Neural cell (in vitro differentiated cells): ENCODE results near the gene SMAD4. TPM values are rescaled to one million over a fixed set of nuclear protein-coding genes. Genes with fewer than 3 reads are reported as not detected.

ENCODE experiments used
- H2AFZ ChIP-seq: fragments of 200-600, 300-800 bp; sonication (generic), shearing (Covaris generic); 2 replicates; pipeline ENCODE4 v1.6.0; 2014; ENCODE audit warnings: low read depth, mild to moderate bottlenecking, antibody characterized with exemption, low read length, moderate library complexity
- H3F3A ChIP-seq: fragments of 200-600 bp; shearing (Covaris generic); 2 replicates; pipeline ENCODE4 v1.6.1; 2016; ENCODE audit warnings: mild to moderate bottlenecking, moderate library complexity, mixed read lengths, antibody characterized with exemption, low read length; ENCODE audit not compliant: insufficient read depth, poor library complexity, severe bottlenecking
- H3K27ac ChIP-seq: fragments of 200-600, 300-800 bp; sonication (generic), shearing (Covaris generic); 2 replicates; pipeline ENCODE4 v1.5.1; 2014; ENCODE audit warnings: mild to moderate bottlenecking, low read length, moderate library complexity
- H3K27me3 ChIP-seq: fragments of 300-800, 200-600 bp; sonication (generic), shearing (Covaris generic); 2 replicates; pipeline ENCODE4 v1.6.0; 2014; ENCODE audit warnings: mild to moderate bottlenecking, low read depth, low read length, moderate library complexity; ENCODE audit not compliant: insufficient read depth
- H3K36me3 ChIP-seq: fragments of 300-800, 200-600 bp; sonication (generic), shearing (Covaris generic); 2 replicates; pipeline ENCODE4 v1.5.1; 2014; ENCODE audit warnings: mild to moderate bottlenecking, antibody characterized with exemption, low read length, moderate library complexity; ENCODE audit not compliant: insufficient read depth
- H3K4me2 ChIP-seq: fragments of 300-800, 200-600 bp; sonication (generic), shearing (Covaris generic); 2 replicates; pipeline ENCODE4 v1.6.0; 2014; ENCODE audit warnings: mild to moderate bottlenecking, low read length
- H3K4me3 ChIP-seq: fragments of 300-800, 200-600 bp; sonication (generic), shearing (Covaris generic); 2 replicates; pipeline ENCODE4 v1.5.1; 2014; ENCODE audit warnings: mild to moderate bottlenecking, low read length, moderate library complexity
- H3K79me2 ChIP-seq: fragments of 200-600 bp; shearing (Covaris generic); replicated peaks from 2 replicates; pipeline ENCODE4 v1.6.0; 2014; ENCODE audit warnings: mild to moderate bottlenecking, low read length, moderate library complexity; ENCODE audit not compliant: insufficient read depth
- H3K9ac ChIP-seq: fragments of 300-800, 200-600 bp; sonication (generic), shearing (Covaris generic); 2 replicates; pipeline ENCODE4 v1.6.1; 2016; ENCODE audit warnings: mild to moderate bottlenecking, low read length, mixed read lengths
- H3K9me2 ChIP-seq: fragments of 200-600 bp; shearing (Covaris generic); 2 replicates; pipeline ENCODE4 v1.6.1; 2016; ENCODE audit warnings: mild to moderate bottlenecking, low read length, mixed read lengths; ENCODE audit not compliant: insufficient read depth
- H3K9me3 ChIP-seq: fragments of 200-600, 300-800 bp; sonication (generic), shearing (Covaris generic); 2 replicates; pipeline ENCODE4 v1.6.1; 2016; ENCODE audit warnings: mild to moderate bottlenecking, mixed run types, low read length, moderate library complexity, mixed read lengths
- H4K20me1 ChIP-seq: fragments of 200-600 bp; shearing (Covaris generic); 2 replicates; pipeline ENCODE4 v1.6.1; 2016; ENCODE audit warnings: mild to moderate bottlenecking, mixed run types; ENCODE audit not compliant: insufficient read depth
- CTCF ChIP-seq: fragments of 450-650 bp; IDR thresholded peaks from 2 replicates; pipeline ENCODE4 v1.5.1; 2014; ENCODE audit warnings: antibody characterized with exemption, mild to moderate bottlenecking, moderate library complexity; ENCODE audit not compliant: poor library complexity, severe bottlenecking
- EP300 ChIP-seq: fragments of 450-650 bp; conservative IDR thresholded peaks from 2 replicates; pipeline ENCODE4 v1.6.1; 2014; ENCODE audit warnings: antibody characterized with exemption, mild to moderate bottlenecking, moderate library complexity; ENCODE audit not compliant: poor library complexity, severe bottlenecking
- EZH2 ChIP-seq: fragments of 200-600, 300-800 bp; shearing (Covaris generic), sonication (generic); IDR thresholded peaks from 2 replicates; pipeline ENCODE4 v1.6.1; 2014; ENCODE audit warnings: antibody characterized with exemption, low read length, borderline replicate concordance, mild to moderate bottlenecking; ENCODE audit not compliant: insufficient read depth, poor library complexity, severe bottlenecking
- MXI1 ChIP-seq: fragments of 450-650 bp; conservative IDR thresholded peaks from 2 replicates; pipeline ENCODE4 v1.6.1; 2014; ENCODE audit warnings: antibody characterized with exemption, mild to moderate bottlenecking; ENCODE audit not compliant: poor library complexity, severe bottlenecking
- POLR2AphosphoS5 ChIP-seq: IDR thresholded peaks from 2 replicates; pipeline ENCODE4 v1.6.1; 2012
- RAD21 ChIP-seq: fragments of 450-650 bp; conservative IDR thresholded peaks from 2 replicates; pipeline ENCODE4 v1.6.1; 2014; ENCODE audit warnings: antibody characterized with exemption, mild to moderate bottlenecking, moderate library complexity
- SMC3 ChIP-seq: fragments of 450-650 bp; conservative IDR thresholded peaks from 2 replicates; pipeline ENCODE4 v1.6.1; 2014; ENCODE audit warnings: antibody characterized with exemption, mild to moderate bottlenecking, moderate library complexity; ENCODE audit not compliant: poor library complexity
- TAF1 ChIP-seq: IDR thresholded peaks from 2 replicates; pipeline ENCODE4 v1.6.1; 2012; ENCODE audit warnings: low read depth
- polyA plus RNA-seq: library from polyadenylated mRNA; depleted of rRNA; stranded (reverse); fragments of >200 nt; gene quantifications from 2 replicates; pipeline ENCODE4 v1.2.3, GENCODE V29; 2014
- TF ChIP-seq, protein P1 (sequence below): IDR thresholded peaks from 2 replicates; pipeline ENCODE4 v1.6.1; 2012; ENCODE audit warnings: borderline replicate concordance

Gene SMAD4
- polyA plus RNA-seq, 1 donor from 2014 or later: 40.2 TPM

DNA sequence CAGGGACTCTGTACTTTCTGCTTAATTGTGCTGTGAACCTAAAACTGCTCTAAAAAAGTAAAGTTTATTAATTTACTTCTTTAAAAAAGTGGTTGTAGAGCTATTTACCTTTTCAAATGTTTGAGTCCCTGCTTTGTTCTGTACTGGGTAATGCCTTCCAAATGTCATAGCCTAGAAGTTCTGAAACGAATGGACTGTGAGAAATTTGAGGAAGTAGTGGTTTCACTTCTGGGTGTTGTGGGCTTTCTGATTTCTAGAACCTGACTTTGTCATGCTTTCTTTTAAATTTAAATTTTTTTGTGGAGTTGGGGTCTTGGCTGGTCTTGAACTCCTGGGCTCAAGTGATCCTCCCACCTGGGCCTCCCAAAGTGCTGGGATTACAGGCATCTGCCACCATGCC lies 44.6 kb downstream of the SMAD4 start:
- Histone ChIP-seq H2AFZ (no peak overlapping the region), H3K79me2 (peaks cover 6% of the 10 kb centered on the region), H4K20me1 (peaks cover 4% of the 10 kb centered on the region), H3F3A (no peaks in the 10 kb centered on the region), H3K27me3 (no peaks in the 10 kb centered on the region), H3K9ac (no peak overlapping the region), H3K9me3 (no peaks in the 10 kb centered on the region), H3K4me3 (no peak overlapping the region), H3K27ac (no peak overlapping the region), H3K9me2 (no peaks in the 10 kb centered on the region), H3K36me3 (peaks cover 16% of the 10 kb centered on the region), H3K4me2 (no peak overlapping the region)
- TF ChIP-seq, protein P1, sequence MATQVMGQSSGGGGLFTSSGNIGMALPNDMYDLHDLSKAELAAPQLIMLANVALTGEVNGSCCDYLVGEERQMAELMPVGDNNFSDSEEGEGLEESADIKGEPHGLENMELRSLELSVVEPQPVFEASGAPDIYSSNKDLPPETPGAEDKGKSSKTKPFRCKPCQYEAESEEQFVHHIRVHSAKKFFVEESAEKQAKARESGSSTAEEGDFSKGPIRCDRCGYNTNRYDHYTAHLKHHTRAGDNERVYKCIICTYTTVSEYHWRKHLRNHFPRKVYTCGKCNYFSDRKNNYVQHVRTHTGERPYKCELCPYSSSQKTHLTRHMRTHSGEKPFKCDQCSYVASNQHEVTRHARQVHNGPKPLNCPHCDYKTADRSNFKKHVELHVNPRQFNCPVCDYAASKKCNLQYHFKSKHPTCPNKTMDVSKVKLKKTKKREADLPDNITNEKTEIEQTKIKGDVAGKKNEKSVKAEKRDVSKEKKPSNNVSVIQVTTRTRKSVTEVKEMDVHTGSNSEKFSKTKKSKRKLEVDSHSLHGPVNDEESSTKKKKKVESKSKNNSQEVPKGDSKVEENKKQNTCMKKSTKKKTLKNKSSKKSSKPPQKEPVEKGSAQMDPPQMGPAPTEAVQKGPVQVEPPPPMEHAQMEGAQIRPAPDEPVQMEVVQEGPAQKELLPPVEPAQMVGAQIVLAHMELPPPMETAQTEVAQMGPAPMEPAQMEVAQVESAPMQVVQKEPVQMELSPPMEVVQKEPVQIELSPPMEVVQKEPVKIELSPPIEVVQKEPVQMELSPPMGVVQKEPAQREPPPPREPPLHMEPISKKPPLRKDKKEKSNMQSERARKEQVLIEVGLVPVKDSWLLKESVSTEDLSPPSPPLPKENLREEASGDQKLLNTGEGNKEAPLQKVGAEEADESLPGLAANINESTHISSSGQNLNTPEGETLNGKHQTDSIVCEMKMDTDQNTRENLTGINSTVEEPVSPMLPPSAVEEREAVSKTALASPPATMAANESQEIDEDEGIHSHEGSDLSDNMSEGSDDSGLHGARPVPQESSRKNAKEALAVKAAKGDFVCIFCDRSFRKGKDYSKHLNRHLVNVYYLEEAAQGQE: no peak
- TF ChIP-seq RAD21: no peak
- no peak for TF ChIP-seq POLR2AphosphoS5
- TF ChIP-seq CTCF: no peak
- no peak for TF ChIP-seq SMC3
- no peak for TF ChIP-seq TAF1
- TF ChIP-seq EZH2: no peak
- no peak for TF ChIP-seq MXI1
- TF ChIP-seq EP300: no peak

DNA sequence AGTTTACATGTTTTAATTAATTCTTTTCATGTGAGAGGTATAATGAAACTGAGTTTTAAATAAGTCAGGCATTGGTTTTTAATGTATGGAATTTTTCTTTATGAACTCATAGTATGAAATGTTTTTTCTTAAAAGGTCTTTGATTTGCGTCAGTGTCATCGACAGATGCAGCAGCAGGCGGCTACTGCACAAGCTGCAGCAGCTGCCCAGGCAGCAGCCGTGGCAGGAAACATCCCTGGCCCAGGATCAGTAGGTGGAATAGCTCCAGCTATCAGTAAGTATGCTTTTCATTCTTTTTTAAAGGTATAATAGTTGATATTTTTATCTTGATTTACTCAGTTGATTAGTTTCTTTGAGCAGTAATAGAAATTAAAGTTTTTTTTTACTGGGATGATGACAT lies 46.5 kb downstream of the SMAD4 start:
- Histone ChIP-seq H4K20me1 (peaks cover 4% of the 10 kb centered on the region), H3K4me3 (no peak overlapping the region), H3K36me3 (peaks cover 15% of the 10 kb centered on the region), H3K9me2 (no peaks in the 10 kb centered on the region), H3K9me3 (no peaks in the 10 kb centered on the region), H3F3A (no peaks in the 10 kb centered on the region), H3K27me3 (no peaks in the 10 kb centered on the region), H3K9ac (no peak overlapping the region), H3K79me2 (peaks cover 6% of the 10 kb centered on the region), H3K4me2 (no peak overlapping the region), H2AFZ (no peak overlapping the region), H3K27ac (no peak overlapping the region)
- TF ChIP-seq CTCF: no peak
- TF ChIP-seq EP300: no peak
